SKM-1 treated with dmso at 0.1 percent for 144 hours (cell line): ENCODE data around the gene HIVEP2.

Source experiments
- DNase-seq: peaks from one replicate; lab custom pipeline; 2025; ENCODE audit not compliant: unreplicated experiment; lab: John Stamatoyannopoulos, UW

Gene HIVEP2

GRCh38 chr6:142893088-142893487 is 51.9 kb downstream of the HIVEP2 start:
- DNase-seq, result no peak

DNA sequence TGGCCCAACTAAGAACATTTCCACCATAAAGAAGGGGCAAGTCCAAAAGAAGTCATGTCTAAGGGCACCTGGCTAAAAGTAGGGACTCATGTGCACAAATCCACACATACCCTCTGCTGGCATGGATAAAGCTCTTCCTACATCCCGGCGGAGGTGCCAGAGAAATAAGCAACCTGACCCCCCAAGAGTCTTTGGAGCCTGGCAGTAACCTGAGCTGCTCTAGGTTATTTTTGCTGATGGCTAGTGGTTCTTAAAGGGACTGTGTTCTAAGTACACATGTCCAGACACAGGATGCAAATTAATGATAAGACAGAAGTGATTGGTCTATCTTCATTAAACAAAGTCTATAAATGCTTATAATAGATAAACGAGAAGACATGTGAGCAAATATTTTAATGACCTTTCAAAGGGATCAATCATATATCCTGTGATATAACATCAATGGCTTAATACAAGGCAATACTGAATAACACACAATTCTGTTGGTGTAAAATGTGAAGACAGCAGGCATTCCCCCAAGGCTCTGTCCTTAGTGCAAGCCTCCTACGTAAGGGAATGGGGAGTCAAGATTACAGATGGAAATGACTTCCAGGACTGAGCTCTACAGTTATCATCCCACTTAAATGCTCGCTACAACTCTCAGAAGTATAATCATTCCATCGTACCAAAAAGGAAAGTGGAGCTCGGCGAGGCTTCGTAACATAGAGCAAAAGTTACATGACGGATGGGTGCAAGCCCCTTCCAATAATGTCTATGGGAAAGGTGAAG is 52.5 kb downstream of the HIVEP2 start:
- no peak for DNase-seq

GRCh38 chr6:142891454-142891853 is 53.5 kb downstream of the HIVEP2 start:
- no peak for DNase-seq

DNA sequence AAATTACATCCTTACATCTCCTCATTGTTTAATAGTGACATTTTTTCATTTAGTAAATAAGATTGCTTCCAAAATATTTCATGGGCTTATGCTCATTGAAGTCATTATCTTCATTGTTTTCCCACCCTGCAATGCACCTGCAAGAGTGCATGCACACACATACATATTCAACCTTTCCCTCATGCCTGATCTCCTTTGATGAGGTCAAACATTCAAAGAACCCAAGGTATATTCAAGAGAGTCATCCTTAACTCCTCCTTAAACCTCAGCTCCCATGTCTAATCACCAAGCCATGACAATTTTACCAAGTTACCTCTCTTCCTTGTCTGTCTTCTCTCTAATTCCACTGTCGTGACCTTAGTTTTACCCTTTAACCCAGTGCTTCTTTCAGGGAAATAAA is 56.5 kb downstream of the HIVEP2 start:
- DNase-seq, result no peak

DNA sequence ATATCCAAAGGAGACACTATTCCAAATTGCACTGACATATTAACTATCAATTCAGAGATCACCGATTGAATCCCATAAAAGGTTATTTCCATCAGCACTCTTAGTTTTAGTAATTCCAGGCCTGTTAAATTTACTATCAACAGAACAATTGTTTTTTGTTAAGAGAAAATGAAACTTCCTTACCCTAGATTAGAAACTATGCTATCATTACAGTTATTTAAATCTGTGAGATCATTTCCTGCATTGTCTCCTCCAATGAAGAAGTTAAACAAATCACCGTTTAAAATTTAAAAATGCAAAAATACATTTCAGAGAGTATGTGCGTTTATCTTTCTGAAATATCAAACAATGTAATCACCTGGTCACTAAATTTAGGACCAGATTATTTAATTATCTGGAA is 57.5 kb downstream of the HIVEP2 start:
- DNase-seq, result no peak

DNA sequence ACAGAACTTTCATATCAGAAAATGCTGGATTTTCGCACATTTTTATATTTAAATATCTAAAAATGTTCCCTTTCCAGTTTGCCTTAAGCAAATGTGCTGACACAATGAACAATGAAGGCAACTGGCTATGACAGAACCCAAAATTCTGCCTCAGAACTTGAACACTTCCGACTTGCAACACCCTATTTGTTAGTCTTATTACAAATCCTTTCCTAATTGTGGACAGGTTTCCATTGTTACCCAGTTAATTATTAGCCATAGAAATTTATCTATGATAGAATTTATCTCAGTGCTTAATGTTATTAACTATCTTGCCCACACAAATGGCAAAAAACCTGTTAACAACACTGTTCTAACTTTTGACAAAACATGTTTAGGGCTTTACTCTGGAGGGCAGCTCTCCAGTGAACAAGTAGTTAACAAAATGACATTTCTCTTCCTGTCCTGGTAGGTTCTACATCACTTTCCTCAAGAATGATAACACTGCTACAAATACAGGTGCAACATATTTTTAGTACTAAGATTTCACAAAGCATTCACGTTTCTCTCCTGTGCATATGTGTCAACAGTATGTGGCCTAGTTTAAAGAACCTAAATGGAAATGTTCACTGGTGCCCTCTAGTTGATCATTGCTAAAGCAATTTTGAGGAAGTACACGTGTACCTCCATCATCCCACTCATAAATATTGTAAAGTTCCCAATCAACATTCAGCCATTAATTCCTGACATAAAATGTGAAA is 58.4 kb downstream of the HIVEP2 start:
- DNase-seq, result peak; percentile 58

DNA sequence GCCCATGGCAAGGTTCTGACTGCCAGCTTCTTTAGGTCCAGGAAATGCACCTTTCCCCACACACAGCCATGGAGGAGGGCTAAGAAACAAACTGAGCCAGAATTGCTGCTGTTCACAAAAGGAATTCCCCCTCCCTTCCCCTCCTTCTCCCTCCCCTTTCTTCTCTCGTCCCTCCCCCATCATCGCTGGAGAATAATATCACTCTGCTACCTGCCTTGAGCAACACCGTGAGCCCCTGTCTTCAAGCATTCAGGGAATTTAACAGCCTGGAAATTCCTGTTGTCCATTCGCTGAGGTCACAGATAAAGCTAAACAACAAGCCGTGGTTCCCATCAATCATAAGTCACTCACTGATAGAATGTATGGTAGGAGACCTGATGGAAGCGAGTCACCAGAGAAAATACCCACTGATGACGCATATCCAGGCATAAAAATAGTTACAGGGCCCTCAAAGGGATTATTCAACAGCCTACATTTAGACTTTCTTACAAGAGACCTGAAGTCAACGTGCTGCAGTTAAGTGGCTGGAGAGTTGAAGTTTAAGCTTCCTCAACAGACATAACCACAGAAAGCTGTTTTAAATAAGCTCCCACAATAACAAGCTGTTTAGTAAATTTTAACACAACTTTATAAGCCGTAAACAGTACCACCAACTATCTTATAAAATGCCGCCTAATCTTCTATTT is 59.7 kb downstream of the HIVEP2 start:
- peak; percentile 3 for DNase-seq

DNA sequence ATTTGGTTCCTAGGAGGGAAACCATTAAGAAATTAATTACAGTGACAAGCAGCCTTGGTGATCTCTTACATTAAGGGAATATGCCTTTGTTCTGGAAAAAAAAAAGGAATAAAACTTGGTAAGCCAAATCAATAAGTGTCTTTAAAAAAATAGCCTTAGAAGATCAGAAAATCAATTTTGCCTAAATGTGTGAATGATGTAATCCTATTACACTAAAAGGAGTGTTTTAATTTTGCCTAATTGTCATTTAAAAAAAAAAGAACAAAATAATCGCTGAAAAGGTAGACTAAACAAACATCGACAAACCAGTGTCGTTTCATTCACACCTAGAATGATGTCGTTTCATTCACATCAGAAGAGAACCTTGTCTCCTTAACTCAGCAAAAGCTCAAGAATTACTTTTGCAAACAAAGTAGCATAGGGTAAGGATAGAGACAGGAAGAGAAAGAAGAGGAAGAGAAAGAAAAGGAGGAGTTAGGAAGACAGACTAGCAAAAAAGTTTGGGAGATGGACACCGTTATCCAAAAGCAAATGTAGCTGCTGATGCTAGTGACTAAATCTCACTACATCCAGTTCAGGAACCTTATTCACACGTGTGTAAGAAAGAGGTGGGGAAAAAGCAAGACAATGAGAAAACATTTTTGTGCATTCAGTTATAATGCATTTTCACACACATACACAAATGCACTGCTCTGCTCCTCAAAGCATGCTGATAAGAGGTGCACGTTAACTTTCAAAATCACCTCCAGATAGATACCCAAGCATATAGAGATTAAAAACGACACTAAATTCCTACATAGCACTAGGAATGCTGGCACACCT is 60.6 kb downstream of the HIVEP2 start:
- DNase-seq, result no peak

- DNase-seq, result no peak
These were observed 62.0 kb downstream of the HIVEP2 start for GRCh38 chr6:142883011-142883410.

GRCh38 chr6:142881761-142882160 is 63.2 kb downstream of the HIVEP2 start:
- DNase-seq, result no peak

DNA sequence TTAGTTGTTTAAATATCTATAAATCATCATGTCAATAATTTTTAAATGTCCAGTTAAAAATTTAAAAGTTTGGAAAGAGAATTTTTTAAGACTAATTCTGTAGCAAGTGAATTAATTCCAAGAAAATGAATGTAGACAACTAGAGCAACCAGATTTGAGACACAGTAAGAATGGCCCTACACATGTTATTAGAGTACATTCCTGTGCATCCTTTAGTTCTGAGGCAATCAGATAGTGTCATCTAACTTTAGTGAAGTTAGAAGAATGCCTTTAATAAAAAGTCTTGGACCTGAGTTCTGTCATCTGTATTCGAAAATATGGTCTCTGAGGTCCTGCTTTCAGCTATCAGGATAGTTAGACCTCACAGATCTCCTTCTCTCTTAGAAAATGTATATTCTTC is 63.7 kb downstream of the HIVEP2 start:
- DNase-seq, result no peak

- no peak for DNase-seq
These were observed 64.8 kb downstream of the HIVEP2 start for GRCh38 chr6:142880201-142880600.

- no peak for DNase-seq
These were observed 65.4 kb downstream of the HIVEP2 start for GRCh38 chr6:142879527-142879926.

DNA sequence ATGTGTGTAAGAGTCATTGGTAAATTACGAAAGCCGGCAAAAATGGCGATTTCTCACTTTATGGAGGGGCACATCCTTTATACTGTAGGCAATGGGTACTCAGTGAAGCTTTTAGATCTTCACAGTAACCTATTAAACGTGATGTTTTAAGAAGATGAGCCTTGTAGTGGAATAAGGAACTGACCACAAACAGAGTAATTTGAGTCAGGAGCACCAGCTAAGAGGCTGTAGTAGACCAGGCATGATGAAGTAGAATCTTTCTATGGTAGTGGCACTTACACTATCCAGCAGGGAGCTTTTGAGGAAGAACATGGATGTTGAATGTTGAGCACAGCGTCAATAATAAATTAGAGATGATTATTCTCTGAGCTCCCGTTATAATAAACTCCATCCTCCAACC is 65.9 kb downstream of the HIVEP2 start:
- DNase-seq, result no peak

GRCh38 chr6:142878407-142878806 is 66.6 kb downstream of the HIVEP2 start:
- no peak for DNase-seq

- DNase-seq, result no peak
These were observed 70.3 kb downstream of the HIVEP2 start for GRCh38 chr6:142874676-142875075.

DNA sequence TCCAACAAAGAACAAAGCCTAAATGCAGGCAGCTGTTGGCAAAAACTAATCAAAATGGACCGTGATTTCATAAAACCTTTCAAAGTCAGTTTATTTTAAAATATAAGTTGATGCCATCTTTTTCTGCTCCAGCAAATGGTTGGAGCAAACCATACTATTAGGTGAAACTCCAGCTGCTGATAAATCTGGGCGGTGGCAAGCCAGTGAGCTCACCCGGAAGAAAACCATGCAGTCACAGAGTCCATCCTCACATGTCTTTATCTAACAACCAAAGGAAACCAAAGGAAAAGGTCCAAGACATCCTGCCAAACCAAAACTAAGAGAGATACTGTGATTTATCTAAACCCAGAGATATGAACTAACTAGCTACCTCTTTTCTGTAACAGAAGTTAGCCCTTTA is 72.6 kb downstream of the HIVEP2 start:
- no peak for DNase-seq

- DNase-seq, result no peak
These were observed 73.1 kb downstream of the HIVEP2 start for GRCh38 chr6:142871910-142872331.

DNA sequence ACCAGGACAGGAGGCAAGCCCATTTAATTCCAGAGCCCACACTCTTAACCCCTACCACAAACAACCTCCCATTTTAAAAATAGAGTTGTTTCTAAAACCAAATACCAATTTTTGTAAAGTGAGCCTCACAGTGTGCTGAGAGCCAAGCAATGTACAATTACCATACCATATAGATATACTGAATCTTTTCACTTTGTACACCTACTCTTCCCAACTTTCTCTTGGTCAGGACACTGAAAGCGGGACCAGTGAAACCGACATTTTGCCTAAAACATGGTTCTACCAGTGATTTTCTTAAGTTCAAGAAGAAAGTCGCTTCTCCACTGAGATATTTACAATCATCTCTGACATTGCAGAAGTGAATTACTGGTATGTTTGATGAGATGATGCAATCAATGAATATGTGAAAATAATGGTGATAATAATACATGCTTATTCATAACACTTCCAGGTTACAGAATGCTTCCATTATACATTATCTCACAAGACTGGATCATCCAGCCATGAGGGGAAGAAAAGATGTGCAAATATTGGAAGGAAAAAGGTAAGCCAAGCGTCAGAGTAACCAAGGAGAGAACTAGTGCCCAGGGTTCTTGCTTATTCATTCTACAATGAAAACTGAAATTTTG is 74.1 kb downstream of the HIVEP2 start:
- DNase-seq, result no peak

- DNase-seq, result no peak
These were observed 76.1 kb downstream of the HIVEP2 start for GRCh38 chr6:142868917-142869316.
